HCT116 (cell line): ENCODE results near the gene NUDT14. TPM values are rescaled to one million over a fixed set of nuclear protein-coding genes. Genes with fewer than 3 reads are reported as not detected.

ENCODE experiments used
- ATAC-seq: fragments of 200-7000 bp; cut with Tn5 transposase; 2 replicates; pipeline ENCODE4 v1.9.1; 2020; ENCODE audit warnings: mild to moderate bottlenecking, moderate library complexity
- BruUV-seq: library from RNA; stranded (reverse); fragments of 400-500 nt; replicated peaks from 2 replicates; lab custom pipeline; 2021; lab: Mats Ljungman, UMichigan
- CTCF ChIA-PET: fragments of 300-600 bp; sonication (Branson Sonifier 250); formaldehyde crosslinking; loops from one replicate; lab custom pipeline; 2021; ENCODE audit warnings: antibody characterized with exemption; lab: Charles Lee
- POLR2A ChIA-PET: fragments of 300-600, 350-600 bp; sonication (Branson Sonifier 250); formaldehyde crosslinking; loops from one replicate; lab custom pipeline; 2021; ENCODE audit warnings: antibody characterized with exemption; lab: Charles Lee
- RAD21 ChIA-PET, 2 experiments: fragments of 300-600 bp; sonication (Branson Sonifier 250); formaldehyde crosslinking; loops; one replicate each; lab custom pipeline; 2023; ENCODE audit warnings: low total read pairs in 2 of 2; ENCODE audit not compliant: uncharacterized antibody in 2 of 2, unreplicated experiment in 2 of 2, low non-redundant PET in 1 of 2; lab: Charles Lee
- DNase-seq: peaks from one replicate; pipeline ENCODE4 v3.0.0-alpha.2; 2010; ENCODE audit warnings: low read depth, low spot score
- H2AFZ ChIP-seq: fragments of 200-600 bp; shearing (Covaris generic), sonication (generic); 2 replicates; pipeline ENCODE4 v1.6.1; 2017; ENCODE audit warnings: low read depth, mixed run types, mixed read lengths, antibody characterized with exemption, low read length; ENCODE audit not compliant: poor library complexity, severe bottlenecking
- H3K27ac ChIP-seq: 2 replicates; pipeline ENCODE4 v1.5.1; 2012; ENCODE audit warnings: low read depth, low read length
- H3K27me3 ChIP-seq: fragments of 200-600 bp; sonication (generic); 2 replicates; pipeline ENCODE4 v1.6.1; 2016; ENCODE audit warnings: mixed run types, low read length, mixed read lengths; ENCODE audit not compliant: insufficient read depth
- H3K36me3 ChIP-seq, 2 experiments: fragments of 200-500 bp in 1 of 2; fragments of 200-600 bp in 1 of 2; sonication (Bioruptor generic) in 1 of 2; sonication (generic) in 1 of 2; 2 replicates each; pipeline versions ENCODE4 v1.5.1 to v1.6.1; 2014 to 2016; ENCODE audit warnings: low read length in 2 of 2, inconsistent platforms in 1 of 2, mixed read lengths in 1 of 2, mixed run types in 1 of 2; ENCODE audit not compliant: insufficient read depth in 2 of 2, control insufficient read depth in 1 of 2
- H3K4me1 ChIP-seq, 2 experiments: fragments of 200-600 bp in 1 of 2; sonication (generic) in 1 of 2; 2 replicates each; pipeline versions ENCODE4 v1.5.1 to v1.6.1; 2012 to 2017; ENCODE audit warnings: low read length in 2 of 2, inconsistent platforms in 1 of 2, mild to moderate bottlenecking in 1 of 2, mixed read lengths in 1 of 2, mixed run types in 1 of 2, moderate library complexity in 1 of 2; ENCODE audit not compliant: insufficient read depth in 2 of 2, control insufficient read depth in 1 of 2
- H3K4me2 ChIP-seq: fragments of 200-600 bp; sonication (generic); 2 replicates; pipeline ENCODE4 v1.6.1; 2017; ENCODE audit warnings: mixed run types, low read length, mixed read lengths
- H3K4me3 ChIP-seq, 2 experiments: fragments of 200-600 bp in 1 of 2; sonication (generic) in 1 of 2; replicated peaks in 1 of 2; 2 replicates each; pipeline ENCODE4 v1.5.1; 2011 to 2016; ENCODE audit warnings: low read length in 2 of 2, control low read depth in 1 of 2, low read depth in 1 of 2, mild to moderate bottlenecking in 1 of 2, mixed read lengths in 1 of 2, mixed run types in 1 of 2
- H3K79me2 ChIP-seq: fragments of 200-600 bp; sonication (generic); 2 replicates; pipeline ENCODE4 v1.6.1; 2017; ENCODE audit warnings: mild to moderate bottlenecking, mixed run types, low read length, moderate library complexity, mixed read lengths; ENCODE audit not compliant: insufficient read depth
- H3K9ac ChIP-seq: fragments of 200-600 bp; sonication (generic); 2 replicates; pipeline ENCODE4 v1.6.1; 2016; ENCODE audit warnings: low read length, mixed read lengths
- H3K9me2 ChIP-seq: fragments of 200-600 bp; sonication (generic), shearing (Covaris generic); 2 replicates; pipeline ENCODE4 v1.6.1; 2017; ENCODE audit warnings: mixed run types, mild to moderate bottlenecking, moderate library complexity; ENCODE audit not compliant: insufficient read depth
- H3K9me3 ChIP-seq, 2 experiments: fragments of 200-500 bp in 1 of 2; fragments of 200-600 bp in 1 of 2; sonication (Bioruptor generic) in 1 of 2; sonication (generic) in 1 of 2; 2 replicates each; pipeline ENCODE4 v1.6.1; 2014 to 2017; ENCODE audit warnings: low read length in 2 of 2, mixed read lengths in 2 of 2, inconsistent platforms in 1 of 2, low read depth in 1 of 2, mild to moderate bottlenecking in 1 of 2, mixed run types in 1 of 2, moderate library complexity in 1 of 2; ENCODE audit not compliant: control insufficient read depth in 1 of 2, insufficient read depth in 1 of 2
- H4K20me1 ChIP-seq: fragments of 200-600 bp; sonication (generic), shearing (Covaris generic); 2 replicates; pipeline ENCODE4 v1.6.1; 2017; ENCODE audit warnings: mixed run types, mild to moderate bottlenecking, moderate library complexity; ENCODE audit not compliant: insufficient read depth
- CBX3 ChIP-seq: IDR thresholded peaks from 2 replicates; pipeline ENCODE4 v1.6.1; 2012; ENCODE audit warnings: low read depth
- CEBPB ChIP-seq: IDR thresholded peaks from 2 replicates; pipeline ENCODE4 v1.6.1; 2012; ENCODE audit warnings: low read depth
- ELF1 ChIP-seq: IDR thresholded peaks from 2 replicates; pipeline ENCODE4 v1.6.1; 2012; ENCODE audit warnings: low read depth, borderline replicate concordance
- EZH2 ChIP-seq: fragments of 200-600 bp; sonication (generic); IDR thresholded peaks from 2 replicates; pipeline ENCODE4 v1.6.1; 2017; ENCODE audit warnings: antibody characterized with exemption, mixed run types
- POLR2A ChIP-seq: IDR thresholded peaks from 2 replicates; pipeline ENCODE4 v1.7.0; 2011; ENCODE audit warnings: borderline replicate concordance; ENCODE audit not compliant: insufficient read depth, insufficient read length; ENCODE audit errors: extremely low read depth
- POLR2AphosphoS5 ChIP-seq: IDR thresholded peaks from 2 replicates; pipeline ENCODE4 v1.6.1; 2011; ENCODE audit warnings: mild to moderate bottlenecking, low read depth, low read length, moderate library complexity
- RAD21 ChIP-seq: IDR thresholded peaks from 2 replicates; pipeline ENCODE4 v1.6.1; 2012; ENCODE audit warnings: low read depth, mild to moderate bottlenecking
- REST ChIP-seq: IDR thresholded peaks from 2 replicates; pipeline ENCODE4 v1.6.1; 2012; ENCODE audit warnings: low read depth
- SIN3A ChIP-seq: IDR thresholded peaks from 2 replicates; pipeline ENCODE4 v1.6.1; 2012; ENCODE audit warnings: low read depth
- SP1 ChIP-seq: IDR thresholded peaks from 2 replicates; pipeline ENCODE4 v1.6.1; 2012; ENCODE audit warnings: low read depth
- SRF ChIP-seq: IDR thresholded peaks from 2 replicates; pipeline ENCODE4 v1.6.1; 2012; ENCODE audit warnings: low read depth
- YY1 ChIP-seq: IDR thresholded peaks from 2 replicates; pipeline ENCODE4 v1.6.1; 2011; ENCODE audit warnings: low read length, low read depth, moderate library complexity, mild to moderate bottlenecking; ENCODE audit not compliant: insufficient replicate concordance; ENCODE audit errors: extremely low read depth
- intact Hi-C: fragments of 100-400 bp; cut with micrococcal nuclease; formaldehyde crosslinking; loops from 2 replicates; pipeline ENCODE4 v1.10.0; 2022
- total RNA-seq: library from RNA; stranded (reverse); gene quantifications from one replicate; pipeline ENCODE4 v1.2.1, GENCODE V29; 2021; ENCODE audit not compliant: unreplicated experiment
- TF ChIP-seq, protein P1 (sequence below), 3 experiments: fragments of 200-600 bp in 1 of 3; sonication (generic) in 1 of 3; IDR thresholded peaks in 2 of 3; conservative IDR thresholded peaks in 1 of 3; 2 replicates each; pipeline ENCODE4 v1.5.1; 2012 to 2017; ENCODE audit warnings: low read depth in 2 of 3, low read length in 2 of 3, antibody characterized with exemption in 1 of 3, borderline replicate concordance in 1 of 3, control low read depth in 1 of 3, mild to moderate bottlenecking in 1 of 3, mixed read lengths in 1 of 3, mixed run types in 1 of 3, moderate library complexity in 1 of 3; ENCODE audit not compliant: insufficient read depth in 1 of 3

The NUDT14 gene
- total RNA-seq, 1 experiment from 2014 or later, result 56.1 TPM

DNA sequence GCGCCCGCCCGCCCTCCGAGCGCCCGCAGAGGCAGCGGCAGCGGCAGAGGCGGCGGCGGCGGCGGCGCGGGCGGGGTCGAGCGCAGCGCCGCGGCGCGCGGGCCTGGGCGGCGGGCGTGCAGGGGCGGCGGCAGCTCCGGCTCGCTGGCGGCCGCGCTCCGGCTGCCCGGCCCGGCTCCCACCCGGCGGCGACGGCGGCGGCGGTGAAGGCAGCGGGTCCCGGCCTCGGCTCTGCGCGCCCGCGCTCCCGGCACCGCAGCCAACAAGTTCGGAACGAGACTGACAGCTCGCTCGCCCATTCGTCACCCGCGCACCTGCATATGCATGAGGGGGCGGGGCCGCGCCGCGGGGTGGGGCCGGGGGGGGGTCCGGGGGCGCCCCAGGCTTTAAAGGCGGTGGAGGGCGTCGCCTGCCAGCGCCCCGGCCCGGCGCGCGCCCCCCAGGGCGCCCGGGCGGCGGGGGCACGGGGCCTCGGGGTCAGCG, 12.6 kb downstream of the NUDT14 start, which contains the start of gene JAG2:
Gene JAG2, minus strand, starts transcription at position 281 of the 483 bp plus-strand sequence. CDS start 356 bp downstream, outside the sequence.
- Histone ChIP-seq H3K9me3 (no peaks in the 10 kb centered on the region), H3K4me1 (peaks cover 45 to 67% of the 10 kb centered on the region in 2 experiments), H3K36me3 (peaks cover 0 to 3% of the 10 kb centered on the region in 2 experiments; a peak in 1 of 4 replicates), H3K9me2 (no peaks in the 10 kb centered on the region), H3K9ac (peak within 1 kb of the TSS; percentile 94), H3K79me2 (peaks cover 40% of the 10 kb centered on the region), H3K27ac (peak within 1 kb of the TSS; percentile 93), H4K20me1 (no peaks in the 10 kb centered on the region; the same call in 1 of the 2 replicates), H2AFZ (no peak within 1 kb of the TSS), H3K4me2 (peak within 1 kb of the TSS; percentile 86), H3K4me3 (peak within 1 kb of the TSS; percentile 53 to 65), H3K27me3 (no peaks in the 10 kb centered on the region)
- intact Hi-C loops, result loop anchor here (10.0 kb wide), 1 partner anchor 194 kb away; the partner anchor contains the start of gene AHNAK2
- peak; percentile 62 for ATAC-seq
- POLR2A ChIA-PET, result interaction anchor here (1.3 to 1.5 kb wide), 2 partner anchors 77 to 81 kb away, joined by 3 read pairs; no protein-coding TSS in a partner anchor
- DNase-seq, result no peak
- TF ChIP-seq ELF1, result no peak
- TF ChIP-seq POLR2AphosphoS5, result peak; percentile 31; the same call in 1 of the 2 replicates
- RAD21 ChIA-PET, result no interaction called here
- no TSS peak for BruUV-seq
- CTCF ChIA-PET, result interaction anchor here (0.6 to 2.1 kb wide), 5 partner anchors 78 to 1031 kb away, joined by 3 to 10 read pairs (median 5); no protein-coding TSS in a partner anchor

- BruUV-seq, result no TSS peak
- intact Hi-C loops, result loop anchor here (10.0 kb wide), 1 partner anchor 193 kb away; the partner anchor contains the start of gene AHNAK2
- H3K27ac ChIP-seq, result peak overlapping the region; percentile 93
- DNase-seq, result no peak
- H3K9me2 ChIP-seq, result no peaks in the 10 kb centered on the region
- H3K27me3 ChIP-seq, result no peaks in the 10 kb centered on the region
- RAD21 ChIA-PET, result no interaction called here
- peak overlapping the region; percentile 94 for H3K9ac ChIP-seq
- no peak overlapping the region for H2AFZ ChIP-seq
- POLR2A ChIA-PET, result interaction anchor here (1.5 kb wide), 1 partner anchor 76 kb away, joined by 3 read pairs; no protein-coding TSS in a partner anchor
- peaks cover 0 to 3% of the 10 kb centered on the region in 2 experiments; a peak in 1 of 4 replicates for H3K36me3 ChIP-seq
- CTCF ChIA-PET, result interaction anchor here (0.6 to 1.4 kb wide), 3 partner anchors 78 to 1030 kb away, joined by 3 to 5 read pairs (median 5); no protein-coding TSS in a partner anchor
- peak; percentile 19 for ATAC-seq
- H4K20me1 ChIP-seq, result no peaks in the 10 kb centered on the region; the same call in 1 of the 2 replicates
- H3K4me2 ChIP-seq, result peak overlapping the region; percentile 86
- peak overlapping the region; percentile 53 to 65 for H3K4me3 ChIP-seq
- H3K4me1 ChIP-seq, result peaks cover 45 to 72% of the 10 kb centered on the region in 2 experiments
- H3K9me3 ChIP-seq, result no peaks in the 10 kb centered on the region
- peaks cover 45% of the 10 kb centered on the region for H3K79me2 ChIP-seq
- no peak for TF ChIP-seq SP1
- TF ChIP-seq, protein P1, sequence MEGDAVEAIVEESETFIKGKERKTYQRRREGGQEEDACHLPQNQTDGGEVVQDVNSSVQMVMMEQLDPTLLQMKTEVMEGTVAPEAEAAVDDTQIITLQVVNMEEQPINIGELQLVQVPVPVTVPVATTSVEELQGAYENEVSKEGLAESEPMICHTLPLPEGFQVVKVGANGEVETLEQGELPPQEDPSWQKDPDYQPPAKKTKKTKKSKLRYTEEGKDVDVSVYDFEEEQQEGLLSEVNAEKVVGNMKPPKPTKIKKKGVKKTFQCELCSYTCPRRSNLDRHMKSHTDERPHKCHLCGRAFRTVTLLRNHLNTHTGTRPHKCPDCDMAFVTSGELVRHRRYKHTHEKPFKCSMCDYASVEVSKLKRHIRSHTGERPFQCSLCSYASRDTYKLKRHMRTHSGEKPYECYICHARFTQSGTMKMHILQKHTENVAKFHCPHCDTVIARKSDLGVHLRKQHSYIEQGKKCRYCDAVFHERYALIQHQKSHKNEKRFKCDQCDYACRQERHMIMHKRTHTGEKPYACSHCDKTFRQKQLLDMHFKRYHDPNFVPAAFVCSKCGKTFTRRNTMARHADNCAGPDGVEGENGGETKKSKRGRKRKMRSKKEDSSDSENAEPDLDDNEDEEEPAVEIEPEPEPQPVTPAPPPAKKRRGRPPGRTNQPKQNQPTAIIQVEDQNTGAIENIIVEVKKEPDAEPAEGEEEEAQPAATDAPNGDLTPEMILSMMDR (IDR thresholded peaks at IDR 0.05 in 2 of 3, conservative IDR thresholded peaks at IDR 0.05 in 1 of 3; ENCODE audit: borderline replicate concordance in 1 of 3, insufficient read depth in 1 of 3, low read depth in 2 of 3, low read length in 2 of 3), result no peak
- no peak for TF ChIP-seq CEBPB
- TF ChIP-seq CBX3, result no peak
- TF ChIP-seq YY1, result no peak
- TF ChIP-seq POLR2A, result no peak
- TF ChIP-seq EZH2, result no peak
- no peak for TF ChIP-seq ELF1
- no peak for TF ChIP-seq POLR2AphosphoS5
- TF ChIP-seq SIN3A, result no peak
- no peak for TF ChIP-seq RAD21
- no peak for TF ChIP-seq REST
- TF ChIP-seq SRF, result no peak
These were observed 13.1 kb downstream of the NUDT14 start for GRCh38 chr14:105168093-105168420.
